Activated naive CD8-positive, alpha-beta T cell treated with anti-CD3 and anti-CD28 coated beads for 36 hours (primary cell): ENCODE data around the gene HOXA10. TPM values are rescaled to one million over a fixed set of nuclear protein-coding genes. Genes with fewer than 3 reads are reported as not detected.

Experiments used
- DNase-seq: peaks from one replicate; pipeline ENCODE4 v3.0.0; 2021
- H3K27ac Mint-ChIP-seq: one replicate; pipeline ENCODE4 v1.8.0; 2022; ENCODE audit warnings: mild to moderate bottlenecking, moderate library complexity, mixed read lengths
- H3K27me3 Mint-ChIP-seq: one replicate; pipeline ENCODE4 v1.8.0; 2022; ENCODE audit warnings: mild to moderate bottlenecking, mixed read lengths
- H3K36me3 Mint-ChIP-seq: one replicate; pipeline ENCODE4 v1.8.0; 2021; ENCODE audit warnings: mild to moderate bottlenecking, mixed read lengths
- H3K4me1 Mint-ChIP-seq: one replicate; pipeline ENCODE4 v1.8.0; 2021; ENCODE audit warnings: mixed read lengths
- H3K4me3 Mint-ChIP-seq: one replicate; pipeline ENCODE4 v1.8.0; 2022; ENCODE audit warnings: mild to moderate bottlenecking, moderate library complexity, mixed read lengths
- H3K9me3 Mint-ChIP-seq: one replicate; pipeline ENCODE4 v1.8.0; 2022; ENCODE audit warnings: mixed read lengths
- total RNA-seq, 2 experiments: library from RNA; stranded (reverse); gene quantifications; one replicate each; pipeline ENCODE4 v1.2.3, GENCODE V29; 2021

Gene HOXA10
- total RNA-seq, 2 experiments from 2014 or later: not detected

- H3K27ac Mint-ChIP-seq: no peak overlapping the region
- H3K36me3 Mint-ChIP-seq: peaks cover 2% of the 10 kb centered on the region
- no peaks in the 10 kb centered on the region for H3K9me3 Mint-ChIP-seq
- H3K4me3 Mint-ChIP-seq: no peak overlapping the region
- H3K27me3 Mint-ChIP-seq: peaks cover 88% of the 10 kb centered on the region
- no peak for DNase-seq
- H3K4me1 Mint-ChIP-seq: peaks cover 14% of the 10 kb centered on the region
Observed at GRCh38 chr7:27180431-27181420, 6.6 kb upstream of the HOXA10 start.

- Mint-ChIP-seq H3K4me1 (peaks cover 7% of the 10 kb centered on the region), H3K27me3 (peaks cover 88% of the 10 kb centered on the region), H3K9me3 (no peaks in the 10 kb centered on the region), H3K4me3 (peak overlapping the region; percentile 58), H3K27ac (no peak overlapping the region), H3K36me3 (peaks cover 2% of the 10 kb centered on the region)
- DNase-seq: peak; percentile 68
Observed at GRCh38 chr7:27179503-27180430, 5.6 kb upstream of the HOXA10 start.

DNA sequence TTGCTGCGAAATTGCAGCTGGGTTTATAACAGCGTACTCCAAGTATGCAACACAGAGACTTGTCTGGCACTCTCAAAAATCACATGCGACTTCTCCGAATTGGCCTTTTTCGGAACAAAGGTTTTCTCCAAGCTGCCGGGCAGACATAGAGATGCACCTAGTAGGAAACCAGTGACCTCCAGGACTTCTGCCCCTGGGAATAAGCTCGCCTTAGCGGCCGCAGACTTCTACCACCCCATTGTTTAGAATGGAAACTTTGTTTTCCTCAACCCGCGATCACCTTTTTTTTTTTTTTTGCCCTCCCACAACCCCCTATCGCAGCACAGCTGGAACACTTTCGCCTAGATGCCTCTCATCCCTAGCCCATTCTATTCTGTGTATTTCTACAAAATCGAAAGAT, 4.9 kb upstream of the HOXA10 start:
- DNase-seq: no peak
- H3K9me3 Mint-ChIP-seq: no peaks in the 10 kb centered on the region
- peaks cover 2% of the 10 kb centered on the region for H3K36me3 Mint-ChIP-seq
- no peak overlapping the region for H3K27ac Mint-ChIP-seq
- peaks cover 5% of the 10 kb centered on the region for H3K4me1 Mint-ChIP-seq
- H3K4me3 Mint-ChIP-seq: no peak overlapping the region
- H3K27me3 Mint-ChIP-seq: peaks cover 88% of the 10 kb centered on the region

GRCh38 chr7:27178366-27178765, 4.2 kb upstream of the HOXA10 start:
- peaks cover 2% of the 10 kb centered on the region for H3K36me3 Mint-ChIP-seq
- no peaks in the 10 kb centered on the region for H3K9me3 Mint-ChIP-seq
- H3K4me1 Mint-ChIP-seq: peaks cover 5% of the 10 kb centered on the region
- no peak overlapping the region for H3K27ac Mint-ChIP-seq
- DNase-seq: no peak
- H3K27me3 Mint-ChIP-seq: peaks cover 83% of the 10 kb centered on the region
- no peak overlapping the region for H3K4me3 Mint-ChIP-seq

GRCh38 chr7:27177795-27178320, 3.7 kb upstream of the HOXA10 start:
- no peak overlapping the region for H3K4me3 Mint-ChIP-seq
- peaks cover 5% of the 10 kb centered on the region for H3K4me1 Mint-ChIP-seq
- H3K27ac Mint-ChIP-seq: no peak overlapping the region
- H3K36me3 Mint-ChIP-seq: peaks cover 2% of the 10 kb centered on the region
- peaks cover 79% of the 10 kb centered on the region for H3K27me3 Mint-ChIP-seq
- H3K9me3 Mint-ChIP-seq: no peaks in the 10 kb centered on the region
- DNase-seq: no peak

GRCh38 chr7:27176962-27177794, 3.1 kb upstream of the HOXA10 start:
- peaks cover 2% of the 10 kb centered on the region for H3K36me3 Mint-ChIP-seq
- H3K4me1 Mint-ChIP-seq: peaks cover 7% of the 10 kb centered on the region
- DNase-seq: no peak
- no peaks in the 10 kb centered on the region for H3K9me3 Mint-ChIP-seq
- no peak overlapping the region for H3K27ac Mint-ChIP-seq
- H3K4me3 Mint-ChIP-seq: no peak overlapping the region
- H3K27me3 Mint-ChIP-seq: peaks cover 78% of the 10 kb centered on the region

DNA sequence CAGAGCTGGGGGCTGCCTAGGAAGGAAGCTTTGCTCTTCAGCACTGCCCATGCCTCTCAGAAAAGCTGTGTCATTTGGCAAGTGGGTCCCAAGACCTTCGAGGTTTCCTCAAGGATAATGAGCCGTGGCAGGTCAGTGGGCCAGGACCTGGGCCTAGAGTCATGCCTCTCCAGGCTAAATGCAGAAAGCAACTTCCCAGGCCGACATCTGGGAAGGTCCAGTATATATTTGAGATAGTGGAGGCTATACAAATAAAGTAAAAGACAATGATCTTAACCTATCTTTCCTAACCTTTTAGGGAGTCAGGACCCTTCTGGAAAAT, 2.4 kb upstream of the HOXA10 start:
- H3K27ac Mint-ChIP-seq: no peak overlapping the region
- H3K36me3 Mint-ChIP-seq: peaks cover 2% of the 10 kb centered on the region
- DNase-seq: no peak
- peaks cover 12% of the 10 kb centered on the region for H3K4me1 Mint-ChIP-seq
- H3K27me3 Mint-ChIP-seq: peaks cover 79% of the 10 kb centered on the region
- no peak overlapping the region for H3K4me3 Mint-ChIP-seq
- H3K9me3 Mint-ChIP-seq: no peaks in the 10 kb centered on the region

DNA sequence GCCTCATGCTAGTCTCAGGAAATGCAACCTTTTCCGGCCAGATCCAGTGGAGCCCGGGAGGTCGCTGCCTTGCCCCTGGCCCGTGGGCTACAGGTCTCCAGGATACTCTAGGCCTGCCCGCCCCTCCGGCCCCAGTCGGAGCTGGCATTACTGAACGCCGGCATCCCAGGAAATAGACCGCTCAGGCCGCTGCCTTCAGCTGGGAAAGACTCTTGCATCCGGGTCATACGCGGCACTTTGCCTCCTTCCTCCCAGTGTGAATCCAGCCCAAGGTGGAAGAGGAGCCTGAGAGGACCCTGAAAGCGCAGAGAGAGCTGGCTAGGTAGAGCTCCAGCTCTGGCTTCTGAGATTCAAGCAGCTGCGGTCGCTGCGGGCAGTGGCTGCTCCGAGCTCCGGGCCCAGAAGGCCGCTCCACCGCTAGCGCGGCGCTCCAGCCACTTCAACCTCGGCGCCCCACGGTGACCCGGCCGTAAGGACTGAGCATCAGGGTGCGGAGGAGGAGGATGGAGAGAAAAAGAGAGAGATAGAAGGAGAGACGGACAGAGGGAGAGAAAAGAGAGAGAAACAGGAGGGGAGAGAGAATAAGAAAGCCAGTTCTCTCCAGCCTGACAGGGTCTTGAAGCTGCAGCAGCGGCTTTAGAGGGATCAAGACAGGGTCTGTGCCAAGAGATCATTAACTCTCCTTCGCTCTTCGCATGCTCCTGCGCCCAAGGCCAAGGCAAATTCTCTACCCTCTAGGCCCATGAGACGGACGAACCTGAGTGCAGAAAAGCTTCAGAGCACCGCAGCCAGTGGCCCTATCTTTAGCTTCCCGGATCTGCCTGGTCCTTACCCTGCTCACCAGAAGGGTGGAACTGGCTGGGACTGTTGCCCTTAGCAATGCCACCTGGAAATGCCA, 1.8 kb upstream of the HOXA10 start:
- H3K4me3 Mint-ChIP-seq: no peak overlapping the region
- H3K4me1 Mint-ChIP-seq: peaks cover 13% of the 10 kb centered on the region
- no peaks in the 10 kb centered on the region for H3K9me3 Mint-ChIP-seq
- no peak for DNase-seq
- peaks cover 2% of the 10 kb centered on the region for H3K36me3 Mint-ChIP-seq
- H3K27ac Mint-ChIP-seq: no peak overlapping the region
- peaks cover 79% of the 10 kb centered on the region for H3K27me3 Mint-ChIP-seq

DNA sequence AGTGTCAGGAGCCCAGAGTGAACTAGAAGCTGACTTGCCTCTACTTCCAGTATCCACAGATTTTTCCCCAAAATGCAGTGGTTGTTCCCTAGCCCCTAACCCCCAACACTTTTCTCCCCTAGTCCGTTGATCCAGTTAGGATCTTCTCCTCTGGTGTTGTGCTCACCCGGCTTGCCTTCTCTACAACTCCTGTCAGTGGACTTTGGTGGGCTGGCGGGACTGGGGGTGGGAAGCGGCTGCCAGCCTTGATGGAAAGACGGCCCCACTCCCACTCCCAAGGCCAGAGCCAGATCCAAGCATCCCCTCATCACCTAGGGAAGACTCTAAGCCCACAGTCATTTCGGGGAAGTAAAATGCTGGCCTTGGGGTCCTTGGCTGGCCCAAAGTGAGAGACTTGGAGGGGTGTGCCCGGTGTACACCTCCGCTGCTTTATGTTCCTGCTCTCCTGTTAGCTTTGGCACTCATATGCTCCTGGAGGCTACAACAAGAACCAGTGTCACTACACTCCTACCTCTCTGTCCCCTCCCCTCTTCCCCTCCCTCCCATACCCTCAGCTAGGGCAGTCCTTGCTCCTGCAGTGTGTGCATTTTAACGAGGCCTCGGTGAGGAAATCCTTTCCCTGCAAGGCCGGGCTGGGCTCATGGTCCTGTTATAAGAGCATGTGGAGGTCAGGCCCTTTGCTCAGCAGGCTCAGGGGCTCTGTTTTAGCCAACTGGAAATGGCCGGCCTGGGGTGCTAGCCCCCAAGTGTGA, 930 bp upstream of the HOXA10 start:
- Mint-ChIP-seq H3K4me3 (no peak overlapping the region), H3K36me3 (peaks cover 2% of the 10 kb centered on the region), H3K27ac (no peak overlapping the region), H3K9me3 (no peaks in the 10 kb centered on the region), H3K27me3 (peaks cover 83% of the 10 kb centered on the region), H3K4me1 (peaks cover 16% of the 10 kb centered on the region)
- DNase-seq: no peak

- Mint-ChIP-seq H3K4me1 (peaks cover 15% of the 10 kb centered on the region), H3K9me3 (no peaks in the 10 kb centered on the region), H3K27me3 (peaks cover 82% of the 10 kb centered on the region), H3K4me3 (no peak overlapping the region), H3K36me3 (no peaks in the 10 kb centered on the region), H3K27ac (no peak overlapping the region)
- DNase-seq: no peak
Observed at GRCh38 chr7:27173511-27173955, 587 bp downstream of the HOXA10 start.

DNA sequence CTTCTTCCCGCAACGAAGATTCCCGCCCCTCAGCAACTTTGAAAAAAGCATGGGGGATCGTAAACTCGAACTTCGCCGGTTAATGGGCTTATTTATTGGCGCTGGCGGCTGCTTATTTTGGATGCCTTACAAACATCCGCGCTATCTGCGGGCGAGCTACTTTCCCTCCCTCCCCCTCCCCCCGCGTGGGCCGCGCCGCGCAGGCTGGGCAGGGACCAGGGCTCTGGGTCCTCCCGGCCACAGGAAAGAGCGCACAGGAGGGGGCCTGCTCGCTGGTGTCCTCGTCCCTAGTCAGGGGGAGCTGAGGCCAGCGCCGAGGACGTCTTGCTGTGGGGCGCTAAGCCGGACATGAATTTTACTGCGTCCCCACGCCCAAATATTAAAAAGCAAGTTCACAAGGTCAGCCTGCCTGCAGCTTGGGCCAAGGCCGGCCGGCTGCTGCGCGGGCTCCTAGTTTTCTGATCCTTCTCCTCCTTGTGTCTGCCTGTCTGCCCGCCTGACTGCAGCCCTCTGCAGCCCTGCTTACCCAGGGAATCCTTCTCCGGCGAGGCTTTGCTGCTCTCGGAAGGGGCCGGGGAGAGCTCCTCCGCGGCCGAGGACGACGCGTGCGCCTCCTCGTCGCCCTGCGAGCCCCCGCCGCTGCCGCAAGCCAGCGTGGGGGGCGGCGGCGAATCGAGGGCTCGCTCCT, 1.2 kb downstream of the HOXA10 start:
- Mint-ChIP-seq H3K27ac (no peak overlapping the region), H3K9me3 (no peaks in the 10 kb centered on the region), H3K36me3 (no peaks in the 10 kb centered on the region), H3K4me3 (peak overlapping the region; percentile 14), H3K27me3 (peaks cover 82% of the 10 kb centered on the region), H3K4me1 (peaks cover 16% of the 10 kb centered on the region)
- no peak for DNase-seq

- Mint-ChIP-seq H3K36me3 (no peaks in the 10 kb centered on the region), H3K9me3 (no peaks in the 10 kb centered on the region), H3K27ac (no peak overlapping the region), H3K27me3 (peaks cover 82% of the 10 kb centered on the region), H3K4me1 (peaks cover 16% of the 10 kb centered on the region), H3K4me3 (no peak overlapping the region)
- no peak for DNase-seq
Observed at GRCh38 chr7:27172315-27172774, 1.8 kb downstream of the HOXA10 start.
